ENCODE data around the gene RHBG.

- TF ChIP-seq CTCF (IDR thresholded peaks at IDR 0.05) (no peak), POLR2A (IDR thresholded peaks at IDR 0.05) (no peak)
These were observed 44.6 kb downstream of the RHBG start for GRCh38 chr1:156413391-156414246.
